GM21737 (cell line): Measurements from ENCODE around the gene UBE2S.
"Not testable (repeated sequence)": the region's sequence is repeated elsewhere in the genome, so short reads cannot be mapped to it uniquely, and the experiment has no call there.

Experiments
- ATAC-seq: cut with Tn5 transposase; IDR thresholded peaks from one replicate; pipeline ENCODE4 v1.9.1; 2021; ENCODE audit warnings: mild to moderate bottlenecking, moderate library complexity; ENCODE audit not compliant: unreplicated experiment

UBE2S gene

GRCh38 chr19:55406826-55407549 lies 600 bp downstream of the UBE2S start:
- ATAC-seq: no peak

- ATAC-seq: no peak
Observed at GRCh38 chr19:55406091-55406825, 1.3 kb downstream of the UBE2S start.

DNA sequence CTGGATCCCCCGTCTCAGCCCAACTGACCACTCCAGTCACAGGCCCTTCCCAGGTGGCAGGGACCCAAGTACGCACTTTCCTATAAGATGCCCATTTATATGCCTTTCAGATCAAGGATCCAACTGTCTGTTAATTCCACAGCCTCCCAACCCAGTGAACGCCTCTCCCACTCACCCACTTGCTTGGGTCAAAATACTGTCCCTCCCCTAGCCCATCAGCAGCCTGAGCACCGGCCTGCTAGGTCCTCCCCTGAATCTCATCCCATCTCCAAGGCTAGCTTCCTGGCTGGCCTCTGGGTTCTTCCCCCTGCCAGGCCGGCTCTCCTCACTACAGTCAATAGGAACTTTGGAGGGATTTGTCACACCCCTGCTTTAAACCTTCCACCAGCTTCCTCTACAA lies 1.9 kb downstream of the UBE2S start:
- no peak for ATAC-seq

GRCh38 chr19:55402509-55402908 lies 5.1 kb downstream of the UBE2S start:
- no peak for ATAC-seq

GRCh38 chr19:55401390-55401789 lies 6.2 kb downstream of the UBE2S start:
- ATAC-seq: not testable (repeated sequence)

- ATAC-seq: no peak
Observed at GRCh38 chr19:55400281-55401087, 7.1 kb downstream of the UBE2S start.

GRCh38 chr19:55398200-55398925 lies 9.2 kb downstream of the UBE2S start:
- ATAC-seq: no peak

GRCh38 chr19:55392820-55393761 lies 14.5 kb downstream of the UBE2S start:
- ATAC-seq: no peak

DNA sequence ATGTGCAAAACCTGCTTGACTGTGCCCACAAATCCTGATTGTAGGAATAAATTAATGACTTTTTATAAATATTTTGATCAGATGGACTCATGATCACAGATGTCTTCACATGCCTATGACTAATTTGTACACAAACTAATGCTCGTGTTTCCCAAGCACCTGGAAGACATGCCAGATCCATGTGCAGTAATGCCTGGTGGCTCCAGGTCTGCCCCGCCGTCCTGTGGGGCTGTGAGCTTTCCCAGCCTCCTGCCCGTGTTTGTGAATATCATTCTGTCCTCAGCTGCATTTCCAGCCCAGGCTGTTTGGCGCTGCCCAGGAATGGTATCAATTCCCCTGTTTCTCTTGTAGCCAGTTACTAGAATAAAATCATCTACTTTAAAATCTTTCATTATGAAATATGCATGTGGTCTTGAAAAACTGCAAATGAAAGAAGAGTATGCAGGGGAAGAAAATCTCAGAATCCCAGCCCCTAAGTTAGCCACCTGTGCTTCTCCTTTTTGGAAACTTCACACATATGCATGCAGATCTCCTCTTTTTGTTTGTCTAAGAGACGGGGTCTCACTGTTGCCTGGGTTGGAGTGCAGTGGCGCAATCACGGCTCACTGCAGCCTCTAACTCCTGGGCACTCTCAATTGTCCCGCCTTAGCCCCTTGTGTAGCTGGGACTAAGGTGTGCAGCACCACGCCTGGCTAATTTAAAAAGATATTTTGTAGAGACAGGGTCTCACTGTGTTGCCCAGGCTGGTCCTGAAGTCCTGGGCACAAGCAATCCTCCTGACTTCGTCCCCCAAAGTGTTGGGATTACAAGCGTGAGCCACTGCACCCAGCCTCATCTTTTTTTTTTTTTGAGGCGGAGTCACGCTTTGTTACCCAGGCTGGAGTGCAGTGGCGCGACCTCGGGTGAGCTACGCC lies 15.6 kb downstream of the UBE2S start:
- no peak for ATAC-seq

- no peak for ATAC-seq
Observed at GRCh38 chr19:55391191-55391670, 16.4 kb downstream of the UBE2S start.

- ATAC-seq: no peak
Observed at GRCh38 chr19:55390461-55390880, 17.1 kb downstream of the UBE2S start.

DNA sequence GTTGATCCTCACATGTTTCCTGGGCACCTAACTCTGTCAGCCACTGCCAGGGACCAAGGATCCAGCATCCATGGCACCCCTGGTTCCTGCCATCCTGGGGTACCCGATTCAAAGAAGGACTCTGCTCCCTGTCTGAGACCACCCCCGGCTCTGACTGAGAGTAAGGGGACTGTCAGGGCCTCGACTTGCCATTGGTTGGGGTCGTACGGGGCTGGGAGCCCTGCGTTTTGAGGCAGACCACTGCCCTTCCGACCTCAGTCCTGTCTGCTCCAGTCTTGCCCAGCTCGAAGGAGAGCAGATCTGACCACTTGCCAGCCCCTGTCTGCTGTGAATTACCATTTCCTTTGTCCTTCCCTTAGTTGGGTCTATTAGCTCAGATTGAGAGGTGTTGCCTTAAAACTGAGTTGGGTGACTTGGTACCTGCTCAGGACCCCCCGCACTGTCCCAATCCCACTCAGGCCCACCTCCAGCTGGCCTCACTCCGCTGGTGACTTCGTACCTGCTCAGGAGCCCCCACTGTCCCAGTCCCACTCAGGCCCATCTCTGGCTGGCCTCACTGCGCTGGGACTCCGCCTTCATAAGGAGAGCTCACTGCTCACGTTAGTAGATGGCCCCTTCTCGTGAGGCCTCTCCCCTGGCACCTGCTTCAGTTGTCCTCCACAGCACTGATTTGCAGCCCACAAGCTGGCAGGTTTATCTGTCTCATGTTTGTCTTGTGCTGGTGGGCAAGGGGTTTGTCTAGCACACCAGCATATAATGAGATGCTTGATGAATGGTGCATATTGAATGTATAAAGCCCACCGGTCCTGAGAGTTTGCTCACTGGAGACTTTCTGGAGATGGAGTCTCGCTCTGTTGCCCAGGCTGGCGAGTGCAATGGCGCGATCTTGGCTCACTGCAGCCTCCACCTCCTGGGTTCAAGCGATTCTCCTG lies 17.9 kb downstream of the UBE2S start:
- ATAC-seq: no peak

DNA sequence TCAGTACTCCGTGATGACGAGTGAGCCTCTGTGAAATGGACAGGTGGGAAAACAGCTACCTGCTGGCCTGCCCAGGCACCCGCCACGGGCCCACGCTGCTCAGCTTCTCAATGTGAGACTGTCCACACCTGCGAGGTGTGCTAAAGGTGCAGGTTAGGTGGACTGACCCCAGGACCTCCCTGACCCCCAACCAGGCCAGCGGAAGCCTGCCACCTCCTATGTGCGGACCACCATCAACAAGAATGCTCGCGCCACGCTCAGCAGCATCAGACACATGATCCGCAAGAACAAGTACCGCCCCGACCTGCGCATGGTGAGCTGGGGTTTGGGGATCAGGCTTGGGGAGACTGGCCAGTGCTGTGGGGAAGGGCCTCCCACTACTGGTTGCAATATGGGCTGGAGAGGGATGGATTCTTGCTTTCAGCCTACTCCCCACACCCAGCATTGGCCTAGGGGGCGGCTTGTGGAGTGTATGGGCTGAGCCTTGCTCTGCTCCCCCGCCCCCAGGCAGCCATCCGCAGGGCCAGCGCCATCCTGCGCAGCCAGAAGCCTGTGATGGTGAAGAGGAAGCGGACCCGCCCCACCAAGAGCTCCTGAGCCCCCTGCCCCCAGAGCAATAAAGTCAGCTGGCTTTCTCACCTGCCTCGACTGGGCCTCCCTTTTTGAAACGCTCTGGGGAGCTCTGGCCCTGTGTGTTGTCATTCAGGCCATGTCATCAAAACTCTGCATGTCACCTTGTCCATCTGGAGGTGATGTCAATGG lies 19.7 kb downstream of the UBE2S start:
- ATAC-seq: no peak

GRCh38 chr19:55386493-55386971 lies 21.1 kb downstream of the UBE2S start:
- no peak for ATAC-seq

DNA sequence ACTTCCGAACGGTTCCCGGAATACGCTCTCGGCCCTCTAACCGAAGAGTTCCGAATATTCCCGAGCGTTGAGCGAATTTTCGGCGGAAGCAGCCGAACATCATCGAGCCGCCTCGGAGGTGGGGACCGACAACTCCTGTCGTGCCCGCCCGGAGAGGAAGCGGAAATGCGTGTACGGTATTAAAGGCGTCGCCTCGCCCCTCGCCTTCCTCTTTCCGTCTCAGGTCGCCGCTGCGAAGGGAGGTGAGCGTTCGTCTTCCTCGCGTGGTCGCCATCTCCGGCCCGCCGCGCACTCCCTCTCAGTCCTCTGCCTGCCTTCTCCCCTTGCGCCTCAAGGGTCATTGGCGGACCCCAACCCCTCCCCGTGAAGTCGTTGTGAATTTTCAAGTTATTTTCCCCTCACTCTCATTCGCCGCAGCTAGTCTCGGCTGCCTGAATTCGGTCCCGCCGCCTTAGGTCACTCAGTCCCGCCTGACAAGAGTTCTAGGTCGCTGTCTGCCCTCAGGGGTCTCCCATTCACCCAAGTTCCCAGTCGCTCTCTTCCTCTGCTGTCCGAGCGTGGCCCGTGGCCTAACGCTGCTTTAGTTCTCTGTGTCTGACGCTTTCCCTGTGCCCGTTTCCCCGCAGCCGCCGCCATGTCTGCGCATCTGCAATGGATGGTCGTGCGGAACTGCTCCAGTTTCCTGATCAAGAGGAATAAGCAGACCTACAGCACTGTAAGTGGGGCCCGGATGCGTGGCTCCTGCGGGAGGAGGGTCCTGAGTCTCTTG lies 21.7 kb downstream of the UBE2S start, which contains the start of gene RPL28:
Gene RPL28, plus strand, starts transcription at position 209 of the 769 bp plus-strand sequence. Its CDS starts 426 bp downstream, at position 635.
- ATAC-seq: peak; percentile 60
